HG03442 (cell line): ENCODE results near the gene KAZN.

Experiments
- ATAC-seq: cut with Tn5 transposase; IDR thresholded peaks from one replicate; pipeline ENCODE4 v1.9.1; 2021; ENCODE audit warnings: mild to moderate bottlenecking, moderate library complexity; ENCODE audit not compliant: unreplicated experiment

The KAZN gene

DNA sequence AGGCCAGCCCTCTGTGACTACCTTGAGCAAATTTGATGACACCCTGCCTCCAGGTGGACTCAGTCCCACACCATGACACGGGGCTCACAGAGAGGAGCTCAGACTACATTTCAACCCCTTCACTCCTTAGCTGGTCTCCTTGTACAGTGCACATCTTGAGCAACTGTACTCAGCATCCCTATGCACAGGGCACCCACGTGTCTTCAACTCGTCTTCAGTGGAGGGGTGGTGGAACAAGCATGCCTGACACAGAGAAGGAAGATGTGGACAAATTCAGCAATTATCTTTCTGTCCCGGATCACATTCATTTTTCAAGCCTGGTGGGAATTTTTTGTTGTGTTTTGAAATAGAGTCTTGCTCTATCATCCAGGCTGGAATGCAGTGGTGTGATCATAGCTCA, 213.7 kb downstream of the KAZN start:
- no peak for ATAC-seq

DNA sequence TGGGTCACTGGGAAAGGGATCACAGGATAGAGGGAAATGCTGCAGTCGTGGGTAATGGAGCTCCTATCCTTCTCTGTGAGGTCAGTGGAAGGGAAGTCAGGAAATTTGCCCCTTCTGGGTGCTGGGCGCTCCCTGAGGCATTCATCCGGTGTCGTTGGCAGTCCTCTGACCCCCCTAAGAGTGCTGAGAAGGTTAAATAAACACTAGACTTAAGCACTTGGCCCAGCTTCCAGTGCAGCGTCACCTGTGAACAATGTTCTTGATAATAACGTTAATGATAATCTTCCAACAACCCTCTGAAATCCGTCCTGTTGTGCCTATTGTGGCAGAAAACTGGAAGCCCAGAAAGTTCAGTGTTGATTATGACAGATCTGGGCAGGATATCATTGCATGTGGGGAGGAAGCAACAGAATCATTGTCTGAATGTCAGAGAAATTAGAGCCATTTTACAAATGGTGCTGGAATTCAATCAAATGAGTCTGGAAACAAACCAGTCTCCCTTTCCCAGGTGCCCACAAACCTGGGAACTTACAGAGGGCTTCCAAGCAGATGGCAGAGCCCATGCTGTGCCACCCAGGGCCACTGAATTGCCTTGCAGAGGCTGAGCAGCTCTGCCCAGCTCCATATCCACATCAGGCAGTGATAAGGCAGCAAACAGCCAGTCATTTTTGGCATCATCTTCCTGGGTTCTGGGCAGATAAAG, 216.8 kb downstream of the KAZN start:
- ATAC-seq: no peak

GRCh38 chr1:14817223-14818170, 219.0 kb downstream of the KAZN start:
- no peak for ATAC-seq

- ATAC-seq: no peak
These were observed 222.0 kb downstream of the KAZN start for GRCh38 chr1:14820295-14821085.

GRCh38 chr1:14822493-14822892, 224.0 kb downstream of the KAZN start:
- ATAC-seq: no peak

DNA sequence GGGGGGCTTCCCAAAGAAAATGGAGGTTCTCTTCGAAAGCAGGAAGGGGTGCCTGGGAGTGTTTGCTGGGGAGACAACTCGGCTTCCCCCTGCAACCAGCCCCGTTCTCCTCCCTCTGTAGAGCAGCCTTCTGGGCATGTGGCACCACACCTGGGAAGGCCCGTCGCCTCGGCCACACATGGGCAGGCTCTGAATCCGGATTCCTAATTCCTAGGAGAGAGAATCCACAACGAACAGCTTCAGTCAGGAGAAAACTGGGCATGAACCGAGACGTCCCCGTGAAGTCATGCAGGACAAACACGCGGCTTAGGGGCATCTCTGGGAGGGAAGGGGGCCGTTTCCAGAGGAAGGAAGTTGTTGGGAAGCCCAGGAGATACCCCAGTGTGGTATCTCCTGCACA, 224.5 kb downstream of the KAZN start:
- no peak for ATAC-seq

DNA sequence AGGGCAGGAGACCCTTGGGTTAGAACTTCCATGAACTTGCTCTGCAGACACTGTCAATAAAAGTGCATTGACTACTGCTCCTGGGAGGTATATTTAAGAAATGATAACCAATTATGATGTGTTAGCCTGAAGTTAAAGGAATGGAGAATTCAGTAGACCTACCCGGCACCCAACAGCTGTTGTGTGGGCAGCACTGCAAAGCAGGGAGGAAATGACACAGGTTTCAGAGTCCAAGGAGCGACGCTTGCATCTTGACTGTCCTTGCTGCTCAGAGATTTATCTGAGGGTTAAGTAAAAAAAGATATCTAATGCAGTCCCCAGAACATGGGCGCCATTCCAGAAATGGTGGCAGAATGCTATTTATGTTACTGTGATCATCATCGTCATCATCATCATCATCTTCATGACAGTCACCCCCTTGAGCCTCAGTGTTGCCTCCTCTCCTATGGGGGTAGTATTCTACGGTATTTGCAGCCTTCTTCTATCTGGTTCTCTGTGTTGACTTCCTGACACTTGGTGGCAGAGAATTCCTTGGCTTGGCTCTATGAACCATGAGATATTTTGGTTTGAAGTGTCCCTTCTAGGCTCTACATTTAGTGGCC, 225.9 kb downstream of the KAZN start:
- no peak for ATAC-seq

GRCh38 chr1:14825396-14825795, 226.9 kb downstream of the KAZN start:
- ATAC-seq: no peak

DNA sequence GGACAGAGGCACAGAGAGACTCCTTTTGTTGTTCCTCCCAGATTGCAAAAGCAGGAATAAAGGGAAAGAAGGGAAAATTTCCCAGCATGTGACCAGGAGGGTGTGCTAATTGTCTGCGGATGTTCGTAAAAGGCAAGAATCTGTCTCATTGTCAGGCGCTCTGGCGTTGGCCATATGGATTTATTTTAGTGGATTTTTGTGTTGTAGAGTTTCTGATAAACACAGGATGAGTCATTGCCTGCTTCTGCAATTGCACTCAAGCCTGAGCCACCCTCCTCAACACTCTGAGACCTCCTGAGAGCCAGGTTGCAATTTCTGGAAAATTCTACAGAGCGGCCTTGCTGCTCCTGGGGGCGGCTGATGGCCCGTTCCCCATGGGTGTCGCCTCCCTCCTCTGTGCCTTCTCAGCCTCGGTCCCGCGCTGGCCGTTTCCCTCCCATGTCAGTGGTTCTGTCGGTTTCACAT, 227.7 kb downstream of the KAZN start:
- no peak for ATAC-seq

DNA sequence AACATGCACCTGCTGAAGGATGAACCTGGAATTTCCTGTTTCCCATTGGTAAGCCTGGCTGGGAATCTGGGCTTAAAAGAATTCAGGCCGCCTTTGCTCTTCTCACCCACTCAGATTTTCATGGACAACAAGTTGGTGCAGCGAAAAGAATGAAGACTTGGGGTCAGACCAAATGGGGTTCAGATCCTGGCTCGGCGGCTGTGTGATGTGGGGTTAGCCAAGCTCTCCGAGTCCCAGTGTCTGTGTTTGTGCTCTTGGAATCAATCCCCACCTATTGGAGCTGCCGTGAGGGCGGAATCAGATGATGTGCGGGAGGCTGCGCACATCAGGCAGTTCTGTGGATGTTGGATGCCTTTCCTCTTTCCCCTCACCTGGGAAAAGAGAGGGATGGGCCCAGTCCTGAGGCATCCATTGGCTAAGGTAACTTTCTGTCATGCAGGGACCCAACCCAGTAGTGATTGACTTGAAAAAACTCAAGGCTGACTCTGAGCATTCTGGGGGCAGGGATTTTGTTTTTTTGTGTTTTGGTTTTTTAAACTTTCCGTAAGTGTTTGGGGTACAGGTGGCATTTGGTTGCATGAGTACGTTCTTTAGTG, 228.3 kb downstream of the KAZN start:
- ATAC-seq: no peak

GRCh38 chr1:14827870-14828269, 229.4 kb downstream of the KAZN start:
- no peak for ATAC-seq

- no peak for ATAC-seq
These were observed 230.2 kb downstream of the KAZN start for GRCh38 chr1:14828665-14829064.

DNA sequence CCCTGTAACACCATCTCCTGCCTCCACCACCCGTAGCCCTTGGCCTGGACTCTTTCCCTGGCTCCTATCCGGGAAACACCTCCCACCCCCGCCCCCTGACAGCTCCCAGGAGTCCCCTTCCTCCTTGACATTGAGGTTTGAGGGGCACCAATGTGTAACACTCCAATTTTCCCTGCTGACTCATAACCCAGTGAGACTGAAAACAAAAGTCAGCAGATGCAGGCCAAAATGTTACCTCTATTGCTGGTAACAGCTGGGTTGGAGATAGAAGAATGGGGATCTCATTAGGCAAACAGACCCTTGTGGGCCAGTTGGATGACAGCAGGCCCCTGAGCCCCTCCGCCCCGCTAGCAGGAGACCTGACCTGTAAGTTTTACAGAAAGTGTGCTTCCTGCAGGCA, 237.2 kb downstream of the KAZN start:
- ATAC-seq: no peak

DNA sequence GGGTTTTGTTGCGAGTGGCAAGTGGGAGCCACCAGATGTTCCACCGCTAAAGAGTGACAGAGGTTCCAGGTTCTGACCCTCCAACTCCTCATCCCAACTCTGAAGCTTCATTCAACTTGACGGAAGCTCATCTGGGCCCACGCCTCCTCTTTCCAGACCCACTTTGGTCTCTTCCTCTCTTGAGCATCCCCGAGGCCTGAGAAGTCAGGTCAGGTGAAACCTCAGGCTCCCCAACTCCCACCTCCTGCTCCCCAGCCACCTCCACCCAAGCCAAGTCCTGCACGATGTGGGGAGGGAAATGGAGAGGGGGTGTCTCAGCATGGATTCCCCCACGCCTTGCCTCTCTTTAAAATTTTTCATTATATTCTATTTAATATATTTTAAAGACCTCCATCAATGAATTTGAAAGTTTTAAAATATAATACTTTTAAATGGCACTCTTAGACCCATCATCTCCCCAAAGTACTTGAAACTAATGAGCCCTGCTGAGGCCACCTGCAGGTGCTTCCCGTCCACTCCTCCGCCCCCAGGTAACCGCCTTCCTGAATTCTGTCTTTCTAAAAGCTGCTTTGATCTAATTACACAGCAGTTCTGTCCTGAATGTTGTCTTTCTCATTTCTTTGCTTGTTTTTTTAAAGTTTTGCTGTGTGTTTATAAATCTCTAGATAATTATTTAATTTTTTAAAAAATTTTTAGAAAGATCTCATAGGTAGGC, 238.1 kb downstream of the KAZN start:
- ATAC-seq: no peak

DNA sequence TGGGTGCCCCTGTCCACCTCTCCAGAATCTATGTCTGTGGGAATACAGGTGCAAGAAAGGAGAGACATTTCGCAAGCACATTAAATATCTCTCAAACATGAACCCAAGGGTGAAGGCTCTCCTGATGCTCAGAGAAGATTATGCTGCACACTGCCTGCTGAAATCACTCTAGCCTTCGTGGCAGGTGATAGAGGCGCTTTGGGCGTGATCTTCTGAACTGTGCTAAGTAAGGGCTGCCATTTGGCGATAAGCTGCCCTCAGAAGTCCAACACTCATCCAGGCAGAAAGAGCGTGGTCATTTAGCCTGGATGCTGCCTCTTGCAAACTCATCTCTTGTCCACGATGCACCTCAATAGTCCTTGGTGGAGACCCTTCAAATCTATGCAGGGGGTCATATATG, 241.9 kb downstream of the KAZN start:
- no peak for ATAC-seq

GRCh38 chr1:14841456-14841855, 243.0 kb downstream of the KAZN start:
- no peak for ATAC-seq

GRCh38 chr1:14841951-14842350, 243.5 kb downstream of the KAZN start:
- ATAC-seq: no peak

DNA sequence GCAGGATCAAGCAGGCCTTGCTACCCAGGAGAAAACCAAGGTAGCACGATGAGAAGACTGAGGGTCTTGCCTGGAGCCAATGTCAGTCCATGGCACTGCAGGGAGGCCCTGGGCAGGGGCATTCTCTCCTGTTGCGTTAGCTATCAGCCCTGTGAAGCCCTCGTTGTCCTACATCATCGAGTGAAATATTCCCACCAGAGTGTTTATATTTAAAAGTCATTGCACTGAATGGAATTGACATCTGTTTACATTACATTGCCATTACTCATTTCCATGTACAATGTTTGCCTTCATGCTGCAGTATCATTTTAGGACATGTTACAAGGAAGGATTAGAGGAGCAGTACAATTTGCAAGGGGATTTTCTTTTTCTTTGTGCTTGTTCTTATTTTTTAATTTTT, 243.9 kb downstream of the KAZN start:
- ATAC-seq: no peak

DNA sequence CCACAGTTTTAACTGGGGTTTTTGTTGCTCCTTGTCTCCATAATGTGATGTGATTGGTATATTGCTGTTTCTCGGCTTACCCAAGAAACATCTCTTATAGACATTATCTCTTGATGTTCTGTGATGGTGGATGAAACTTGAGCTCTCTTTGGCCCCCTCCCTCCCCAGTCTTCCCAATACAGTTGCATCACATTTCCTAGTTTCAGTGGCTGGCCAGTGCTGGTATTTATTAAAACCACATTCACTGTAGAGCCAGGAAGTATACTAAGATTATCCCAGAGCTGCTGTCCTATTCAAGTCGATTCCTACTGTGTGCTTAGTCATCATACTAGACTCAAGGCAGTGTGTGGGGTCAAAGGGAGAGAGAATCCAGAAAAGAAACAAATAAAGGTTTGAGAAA, 244.4 kb downstream of the KAZN start:
- no peak for ATAC-seq

DNA sequence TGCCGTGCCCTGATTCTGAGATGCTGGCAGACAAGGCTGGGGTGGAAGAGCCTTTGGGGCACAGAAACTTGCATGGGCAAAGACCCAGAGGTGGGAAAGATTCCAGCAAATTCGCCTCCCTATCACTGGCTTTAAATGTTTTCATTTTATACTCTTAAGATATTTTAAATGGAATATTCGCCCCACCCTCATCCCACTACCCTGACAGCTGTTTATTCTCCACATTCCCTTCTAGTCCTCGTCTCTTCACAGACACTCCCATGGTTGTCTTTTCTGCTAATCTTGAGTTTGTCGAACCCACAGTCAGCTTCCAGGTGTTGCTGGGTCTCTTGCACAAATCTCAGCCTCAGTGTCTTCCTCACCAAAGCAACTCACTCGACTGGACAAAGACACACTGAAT, 245.0 kb downstream of the KAZN start:
- ATAC-seq: no peak
